ENCODE data around the gene NAGK.
"Not testable (repeated sequence)": the region's sequence is repeated elsewhere in the genome, so short reads cannot be mapped to it uniquely, and the experiment has no call there.

NAGK gene

DNA sequence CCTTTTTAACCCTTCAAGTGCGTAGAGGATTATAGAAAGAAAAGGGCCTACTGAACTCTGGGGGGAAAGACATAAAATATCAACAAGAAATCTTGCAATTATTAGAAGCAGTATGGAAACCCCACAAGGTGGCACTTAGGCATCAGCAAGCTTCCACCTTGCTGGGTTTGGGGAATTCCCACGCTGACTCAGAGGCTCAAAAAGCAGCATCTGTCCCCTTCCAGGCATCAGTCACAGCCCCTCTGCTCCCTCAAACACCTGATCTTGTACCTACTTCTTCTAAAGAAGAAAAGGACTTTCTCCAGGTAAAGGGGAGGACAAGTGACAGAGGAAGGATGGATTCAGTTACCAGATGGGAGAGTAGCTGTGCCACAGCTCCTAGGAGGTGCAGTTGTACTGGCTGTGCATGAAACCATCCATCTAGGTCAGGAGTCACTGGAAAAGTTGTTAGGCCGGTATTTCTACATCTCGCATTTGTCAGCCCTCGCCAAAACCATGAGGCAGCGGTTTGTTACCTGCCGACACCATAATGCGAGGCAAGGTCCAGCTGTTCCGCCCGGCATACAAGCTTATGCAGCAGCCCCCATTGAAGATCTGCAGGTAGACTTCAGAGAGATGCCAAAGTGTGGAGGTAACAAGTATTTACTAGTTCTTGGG lies 18.6 kb upstream of the NAGK start:
- not testable (repeated sequence) for H3K27ac ChIP-seq (ENCODE audit: low read length); H3K36me3 ChIP-seq (ENCODE audit: control insufficient read depth, low read depth, low read length); H3K27me3 ChIP-seq (ENCODE audit: control insufficient read depth, insufficient read depth, low read length); H3K9ac ChIP-seq (ENCODE audit: low read length); H3K4me3 ChIP-seq (ENCODE audit: low read length); H3K4me1 ChIP-seq (ENCODE audit: control insufficient read depth, low read depth, low read length); H3K9me3 ChIP-seq (ENCODE audit: control insufficient read depth, low read depth, low read length)

DNA sequence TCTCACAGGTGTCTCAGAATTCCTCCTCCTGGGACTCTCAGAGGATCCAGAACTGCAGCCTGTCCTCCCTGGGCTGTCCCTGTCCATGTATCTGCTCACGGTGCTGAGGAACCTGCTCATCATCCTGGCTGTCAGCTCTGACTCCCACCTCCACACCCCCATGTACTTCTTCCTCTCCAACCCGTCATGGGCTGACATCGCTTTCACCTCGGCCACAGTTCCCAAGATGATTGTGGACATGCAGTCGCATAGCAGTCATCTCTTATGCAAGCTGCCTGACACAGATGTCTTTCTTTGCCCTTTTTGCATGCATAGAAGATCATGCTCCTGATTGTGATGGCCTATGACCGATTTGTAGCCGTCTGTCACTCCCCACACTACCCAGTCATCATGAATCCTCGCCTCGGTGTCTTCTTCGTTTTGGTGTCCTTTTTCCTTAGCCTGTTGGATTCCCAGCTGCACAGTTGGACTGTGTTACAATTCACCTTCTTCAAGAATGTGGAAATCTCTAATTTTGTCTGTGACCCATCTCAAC lies 13.2 kb upstream of the NAGK start:
- H3K36me3 ChIP-seq (ENCODE audit: control insufficient read depth, low read depth, low read length); H3K27ac ChIP-seq (ENCODE audit: low read length); H3K27me3 ChIP-seq (ENCODE audit: control insufficient read depth, insufficient read depth, low read length); H3K9me3 ChIP-seq (ENCODE audit: control insufficient read depth, low read depth, low read length); H3K9ac ChIP-seq (ENCODE audit: low read length); H3K4me1 ChIP-seq (ENCODE audit: control insufficient read depth, low read depth, low read length); H3K4me3 ChIP-seq (ENCODE audit: low read length): not testable (repeated sequence)

DNA sequence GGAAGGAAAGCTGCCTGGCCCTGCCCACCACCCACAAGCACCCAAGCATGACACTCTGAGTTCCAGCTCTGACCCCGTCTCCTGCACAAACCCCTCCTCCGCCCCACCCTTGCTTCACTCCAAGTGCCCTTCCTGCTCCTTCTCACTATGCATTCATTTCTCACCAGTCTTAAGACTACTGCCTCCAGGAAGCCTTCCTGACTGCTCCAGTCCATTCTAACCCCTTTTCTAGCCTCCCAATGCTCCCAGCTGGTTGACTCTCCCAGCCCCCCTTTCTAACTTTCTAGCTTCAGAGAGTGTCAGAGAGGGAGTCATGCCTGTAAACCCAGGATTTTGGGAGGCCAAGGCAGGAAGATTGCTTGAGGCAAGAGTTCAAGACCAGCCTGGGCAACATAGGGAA lies 8.2 kb upstream of the NAGK start:
- H3K9me3 ChIP-seq (ENCODE audit: control insufficient read depth, low read depth, low read length): no peaks in the 10 kb centered on the region
- H3K4me3 ChIP-seq (ENCODE audit: low read length): no peak overlapping the region
- H3K36me3 ChIP-seq (ENCODE audit: control insufficient read depth, low read depth, low read length): no peaks in the 10 kb centered on the region
- H3K27ac ChIP-seq (ENCODE audit: low read length): no peak overlapping the region
- no peak overlapping the region for H3K9ac ChIP-seq (ENCODE audit: low read length)
- no peaks in the 10 kb centered on the region for H3K4me1 ChIP-seq (ENCODE audit: control insufficient read depth, low read depth, low read length)
- peaks cover 16% of the 10 kb centered on the region for H3K27me3 ChIP-seq (ENCODE audit: control insufficient read depth, insufficient read depth, low read length)

DNA sequence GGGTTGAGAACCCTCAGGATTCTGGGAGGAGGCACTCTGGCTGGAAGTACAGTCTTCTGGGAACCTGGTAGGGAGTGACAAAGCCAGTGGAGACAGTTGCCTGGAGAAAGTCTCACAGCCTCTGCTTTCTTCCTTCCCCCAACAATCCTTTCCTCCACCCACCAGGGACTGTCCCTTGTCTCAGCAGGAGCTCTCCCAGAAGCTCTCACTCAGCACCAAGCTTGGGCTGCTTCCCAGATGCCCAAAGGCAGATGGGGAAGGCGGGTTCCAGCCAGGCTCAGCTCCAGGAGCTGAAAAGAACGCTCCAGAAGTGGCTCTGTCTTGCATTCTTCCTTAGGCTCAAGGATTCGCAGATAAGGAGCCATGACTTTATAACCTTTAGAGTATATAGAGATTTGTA lies 7.6 kb upstream of the NAGK start:
- Histone ChIP-seq H3K9ac (ENCODE audit: low read length) (no peak overlapping the region), H3K4me1 (ENCODE audit: control insufficient read depth, low read depth, low read length) (no peaks in the 10 kb centered on the region), H3K9me3 (ENCODE audit: control insufficient read depth, low read depth, low read length) (no peaks in the 10 kb centered on the region), H3K27me3 (ENCODE audit: control insufficient read depth, insufficient read depth, low read length) (peaks cover 16% of the 10 kb centered on the region), H3K27ac (ENCODE audit: low read length) (no peak overlapping the region), H3K36me3 (ENCODE audit: control insufficient read depth, low read depth, low read length) (no peaks in the 10 kb centered on the region), H3K4me3 (ENCODE audit: low read length) (no peak overlapping the region)

DNA sequence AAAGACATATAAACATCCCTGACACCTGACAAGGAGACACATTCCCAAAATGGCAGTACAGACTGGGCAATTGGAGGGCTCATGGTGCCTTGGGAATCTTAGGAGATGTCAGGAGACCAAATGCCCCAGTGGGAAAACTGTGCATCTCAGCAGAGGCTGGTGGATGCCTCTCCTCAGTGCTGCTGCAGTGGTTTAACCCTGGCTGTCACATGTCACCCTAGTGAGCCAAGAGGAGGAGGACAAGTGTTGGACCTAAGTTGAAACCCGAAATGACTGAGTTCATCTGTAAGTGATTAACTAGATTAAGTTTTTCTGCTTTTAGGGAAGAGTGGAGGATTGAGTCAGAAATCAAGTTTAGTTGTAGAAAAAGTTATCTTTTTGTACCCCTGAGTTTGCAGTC lies 5.2 kb upstream of the NAGK start:
- no peaks in the 10 kb centered on the region for H3K36me3 ChIP-seq (ENCODE audit: control insufficient read depth, low read depth, low read length)
- no peak overlapping the region for H3K27ac ChIP-seq (ENCODE audit: low read length)
- H3K4me3 ChIP-seq (ENCODE audit: low read length): no peak overlapping the region
- H3K4me1 ChIP-seq (ENCODE audit: control insufficient read depth, low read depth, low read length): no peaks in the 10 kb centered on the region
- no peak overlapping the region for H3K9ac ChIP-seq (ENCODE audit: low read length)
- no peaks in the 10 kb centered on the region for H3K9me3 ChIP-seq (ENCODE audit: control insufficient read depth, low read depth, low read length)
- H3K27me3 ChIP-seq (ENCODE audit: control insufficient read depth, insufficient read depth, low read length): peaks cover 16% of the 10 kb centered on the region

DNA sequence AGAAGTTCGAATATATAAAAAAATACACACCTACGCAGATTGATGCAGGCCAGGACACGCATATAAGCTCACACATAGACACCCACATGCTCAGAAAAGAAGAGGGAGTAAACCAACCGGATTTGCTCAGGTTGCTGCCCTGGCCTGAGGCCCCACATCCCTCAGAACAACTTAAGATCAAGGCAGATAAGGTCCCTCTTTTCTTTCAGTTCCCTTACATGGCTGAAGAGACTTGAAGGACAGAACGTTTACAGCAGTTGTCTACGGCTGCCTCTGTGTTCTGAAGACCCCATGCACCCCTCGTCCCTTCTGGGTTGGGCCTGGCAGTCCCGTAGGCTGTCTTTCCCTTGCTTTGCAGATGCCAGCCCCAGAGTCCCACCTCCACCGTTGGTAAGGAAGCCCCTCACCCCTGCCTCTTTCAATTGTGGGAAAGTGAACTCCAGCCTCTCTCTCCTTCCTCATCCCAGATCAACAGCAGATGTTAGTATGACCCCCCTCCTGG lies 4.3 kb upstream of the NAGK start:
- Histone ChIP-seq H3K4me3 (ENCODE audit: low read length) (no peak overlapping the region), H3K27me3 (ENCODE audit: control insufficient read depth, insufficient read depth, low read length) (peaks cover 16% of the 10 kb centered on the region), H3K4me1 (ENCODE audit: control insufficient read depth, low read depth, low read length) (no peaks in the 10 kb centered on the region), H3K9ac (ENCODE audit: low read length) (no peak overlapping the region), H3K9me3 (ENCODE audit: control insufficient read depth, low read depth, low read length) (no peaks in the 10 kb centered on the region), H3K27ac (ENCODE audit: low read length) (no peak overlapping the region), H3K36me3 (ENCODE audit: control insufficient read depth, low read depth, low read length) (no peaks in the 10 kb centered on the region)

DNA sequence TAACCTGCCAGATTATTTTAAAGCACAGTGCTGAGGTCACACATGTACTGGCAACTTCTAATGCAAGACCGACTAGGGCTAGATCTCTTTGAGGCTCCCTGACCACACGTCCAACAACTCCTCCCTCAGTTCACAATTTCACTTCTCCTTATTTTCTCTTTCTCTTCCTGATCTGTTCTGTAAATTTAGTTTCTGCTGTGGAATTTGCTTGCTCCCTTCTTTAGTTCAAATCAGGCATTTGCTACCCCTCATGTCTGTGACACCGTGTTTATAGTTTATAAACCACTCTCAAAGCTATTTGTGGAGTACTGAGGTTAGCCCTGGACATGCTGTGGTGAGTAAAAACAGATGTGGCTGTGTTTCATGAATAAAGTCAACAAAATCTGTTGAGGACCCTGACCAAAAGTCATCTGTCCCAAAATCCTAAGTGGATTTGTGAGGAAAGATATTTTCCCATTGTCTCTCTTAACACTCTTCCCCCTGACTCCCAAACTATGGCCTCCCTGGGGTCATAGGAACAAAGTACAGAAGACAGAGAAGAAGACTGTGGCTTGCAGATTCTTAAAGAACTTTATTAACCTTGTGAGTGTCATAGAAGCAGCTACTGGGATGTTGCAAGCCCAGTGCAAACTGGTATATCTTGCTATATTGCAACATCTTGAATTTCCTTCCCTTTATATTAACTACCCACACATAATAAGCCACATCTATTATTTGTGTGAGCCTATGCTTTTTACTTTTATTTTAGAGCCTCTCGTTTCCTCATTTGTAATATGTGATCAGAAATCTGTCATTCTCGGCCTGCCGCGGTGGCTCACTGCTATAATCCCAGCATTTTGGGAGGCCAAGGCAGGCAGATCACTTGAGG lies 3.5 kb upstream of the NAGK start:
- Histone ChIP-seq H3K4me1 (ENCODE audit: control insufficient read depth, low read depth, low read length) (no peaks in the 10 kb centered on the region), H3K4me3 (ENCODE audit: low read length) (no peak overlapping the region), H3K9me3 (ENCODE audit: control insufficient read depth, low read depth, low read length) (no peaks in the 10 kb centered on the region), H3K9ac (ENCODE audit: low read length) (no peak overlapping the region), H3K27me3 (ENCODE audit: control insufficient read depth, insufficient read depth, low read length) (peaks cover 16% of the 10 kb centered on the region), H3K27ac (ENCODE audit: low read length) (no peak overlapping the region), H3K36me3 (ENCODE audit: control insufficient read depth, low read depth, low read length) (no peaks in the 10 kb centered on the region)

DNA sequence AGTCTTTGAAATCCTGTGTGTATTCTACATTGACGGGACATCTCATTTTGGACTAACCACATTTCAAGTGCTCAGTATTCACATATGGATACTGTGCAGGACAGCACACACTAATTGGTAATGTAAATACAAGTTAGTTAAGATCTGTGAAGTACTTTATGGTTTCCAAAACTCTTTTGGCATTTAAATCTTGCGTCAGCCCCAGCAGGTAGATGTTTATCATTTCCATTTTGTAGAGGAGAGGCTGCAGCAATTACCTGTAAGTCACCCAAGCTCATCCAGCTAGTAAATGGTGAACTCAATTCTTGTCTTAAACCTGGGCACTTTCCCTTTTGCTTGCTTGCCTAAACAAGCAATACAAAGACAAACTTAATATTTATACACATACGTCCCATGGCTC lies 1.6 kb upstream of the NAGK start:
- H3K27ac ChIP-seq (ENCODE audit: low read length): no peak overlapping the region
- H3K9ac ChIP-seq (ENCODE audit: low read length): no peak overlapping the region
- no peaks in the 10 kb centered on the region for H3K4me1 ChIP-seq (ENCODE audit: control insufficient read depth, low read depth, low read length)
- no peaks in the 10 kb centered on the region for H3K9me3 ChIP-seq (ENCODE audit: control insufficient read depth, low read depth, low read length)
- peaks cover 4% of the 10 kb centered on the region for H3K36me3 ChIP-seq (ENCODE audit: control insufficient read depth, low read depth, low read length)
- H3K27me3 ChIP-seq (ENCODE audit: control insufficient read depth, insufficient read depth, low read length): peaks cover 16% of the 10 kb centered on the region
- H3K4me3 ChIP-seq (ENCODE audit: low read length): no peak overlapping the region

DNA sequence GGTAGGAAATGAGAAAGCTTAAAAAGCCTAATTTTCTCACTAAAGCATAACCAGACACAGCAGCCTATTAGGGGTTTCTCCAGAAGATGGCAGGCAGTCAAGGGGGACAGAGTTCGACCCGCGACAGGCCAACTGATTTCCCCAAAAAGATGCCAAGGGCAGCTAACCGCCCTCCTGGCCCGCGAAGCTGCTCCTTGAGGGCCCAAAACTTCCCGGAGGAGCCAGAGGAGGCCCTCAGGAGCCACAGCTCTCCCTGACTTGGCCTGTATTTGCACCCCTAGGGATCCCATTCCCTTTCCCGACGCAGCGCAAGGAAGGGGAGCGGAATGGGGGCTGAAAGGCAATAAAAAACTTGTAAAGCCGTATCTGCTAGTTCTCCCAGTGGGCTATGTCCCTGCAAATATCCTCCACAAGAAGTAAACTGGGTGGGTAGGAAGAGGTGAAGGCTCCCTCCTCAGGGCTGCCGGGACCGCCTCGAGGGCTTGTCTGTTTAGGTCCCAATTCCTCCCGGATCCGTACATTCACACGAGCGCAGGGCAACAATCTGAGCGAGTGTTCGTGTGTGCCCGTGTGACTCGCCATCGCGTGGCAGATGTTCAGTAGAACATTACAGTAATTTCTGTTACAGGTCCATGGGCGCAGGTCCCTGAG lies 756 bp upstream of the NAGK start:
- H3K27me3 ChIP-seq (ENCODE audit: control insufficient read depth, insufficient read depth, low read length): peaks cover 11% of the 10 kb centered on the region

DNA sequence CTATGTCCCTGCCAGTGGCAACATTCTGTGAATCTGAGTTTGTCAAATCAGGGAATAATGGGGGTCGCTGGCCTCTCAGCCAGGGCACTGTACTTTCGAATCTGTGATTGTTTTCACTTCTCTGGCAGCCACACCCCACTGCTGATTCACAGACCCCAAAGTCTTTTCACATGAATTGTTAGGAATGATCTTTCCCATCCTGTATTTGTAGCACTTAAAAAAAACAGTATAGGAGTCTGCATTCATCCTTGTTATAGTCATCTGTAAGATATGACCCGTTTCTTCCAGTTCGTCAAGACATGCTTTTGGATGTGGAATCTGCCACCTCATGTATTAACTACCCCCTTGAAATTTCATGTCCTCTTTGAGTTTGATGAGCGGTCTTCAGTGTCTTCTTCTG lies 928 bp downstream of the NAGK start:
- Histone ChIP-seq H3K27me3 (ENCODE audit: control insufficient read depth, insufficient read depth, low read length) (peaks cover 4% of the 10 kb centered on the region), H3K27ac (ENCODE audit: low read length) (no peak overlapping the region), H3K4me1 (ENCODE audit: control insufficient read depth, low read depth, low read length) (no peaks in the 10 kb centered on the region), H3K9me3 (ENCODE audit: control insufficient read depth, low read depth, low read length) (no peaks in the 10 kb centered on the region), H3K36me3 (ENCODE audit: control insufficient read depth, low read depth, low read length) (peaks cover 19% of the 10 kb centered on the region), H3K4me3 (ENCODE audit: low read length) (peak overlapping the region; percentile 96), H3K9ac (ENCODE audit: low read length) (peak overlapping the region; percentile 71)

More for the DNA sequence above, 756 bp upstream of the NAGK start:
- Histone ChIP-seq H3K4me1 (ENCODE audit: control insufficient read depth, low read depth, low read length) (no peaks in the 10 kb centered on the region), H3K27ac (ENCODE audit: low read length) (peak overlapping the region; percentile 54), H3K36me3 (ENCODE audit: control insufficient read depth, low read depth, low read length) (peaks cover 5% of the 10 kb centered on the region), H3K4me3 (ENCODE audit: low read length) (peak overlapping the region; percentile 96), H3K9me3 (ENCODE audit: control insufficient read depth, low read depth, low read length) (no peaks in the 10 kb centered on the region), H3K9ac (ENCODE audit: low read length) (peak overlapping the region; percentile 71)

DNA sequence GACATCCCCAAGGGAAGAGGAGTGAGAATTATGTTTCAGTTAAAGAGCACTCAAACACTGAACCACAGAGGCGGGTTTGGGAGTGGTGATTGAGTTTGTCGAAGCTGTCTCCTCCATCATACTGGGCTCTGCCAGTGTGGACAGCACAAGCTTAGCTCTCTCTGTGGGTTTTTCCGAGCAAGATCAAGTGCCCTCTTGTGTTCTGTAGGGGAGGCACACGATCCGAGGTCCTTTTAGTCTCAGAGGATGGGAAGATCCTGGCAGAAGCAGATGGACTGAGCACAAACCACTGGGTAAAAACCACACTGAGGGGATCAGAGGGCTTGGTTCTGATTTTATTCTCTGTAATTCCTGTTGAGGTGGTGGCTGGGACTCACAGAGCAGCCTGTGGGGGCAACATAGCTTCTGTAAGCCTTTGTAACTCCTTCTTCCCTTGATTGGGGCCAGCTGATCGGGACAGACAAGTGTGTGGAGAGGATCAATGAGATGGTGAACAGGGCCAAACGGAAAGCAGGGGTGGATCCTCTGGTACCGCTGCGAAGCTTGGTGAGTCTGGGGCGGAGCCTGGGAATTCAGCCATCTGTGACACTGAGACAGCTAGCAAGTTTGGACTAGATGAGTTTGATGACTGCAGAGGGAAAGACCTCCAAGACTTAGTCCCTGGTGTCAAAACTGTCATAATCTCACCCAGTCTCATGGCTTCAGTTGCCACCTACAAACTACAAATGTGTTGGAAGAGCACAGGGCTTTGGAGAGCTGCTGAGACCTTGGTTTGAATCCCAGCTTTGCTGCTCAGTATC lies 2.0 kb downstream of the NAGK start:
- peaks cover 19% of the 10 kb centered on the region for H3K36me3 ChIP-seq (ENCODE audit: control insufficient read depth, low read depth, low read length)
- H3K9ac ChIP-seq (ENCODE audit: low read length): no peak overlapping the region
- H3K9me3 ChIP-seq (ENCODE audit: control insufficient read depth, low read depth, low read length): no peaks in the 10 kb centered on the region
- H3K27me3 ChIP-seq (ENCODE audit: control insufficient read depth, insufficient read depth, low read length): no peaks in the 10 kb centered on the region
- no peak overlapping the region for H3K4me3 ChIP-seq (ENCODE audit: low read length)
- H3K27ac ChIP-seq (ENCODE audit: low read length): no peak overlapping the region
- H3K4me1 ChIP-seq (ENCODE audit: control insufficient read depth, low read depth, low read length): no peaks in the 10 kb centered on the region
